B cell (primary cell): ENCODE data around the gene GARS1.

Experiments used
- EZH2 ChIP-seq: IDR thresholded peaks from 2 replicates; pipeline ENCODE4 v1.6.1; 2012; ENCODE audit warnings: borderline replicate concordance, low read depth, mild to moderate bottlenecking, moderate library complexity, low read length; ENCODE audit not compliant: insufficient read depth, poor library complexity, severe bottlenecking
- TF ChIP-seq, protein P1 (sequence below): fragments of 200-600 bp; IDR thresholded peaks from one replicate; pipeline ENCODE4 v1.8.0; 2022; ENCODE audit warnings: antibody characterized with exemption, mild to moderate bottlenecking

DNA sequence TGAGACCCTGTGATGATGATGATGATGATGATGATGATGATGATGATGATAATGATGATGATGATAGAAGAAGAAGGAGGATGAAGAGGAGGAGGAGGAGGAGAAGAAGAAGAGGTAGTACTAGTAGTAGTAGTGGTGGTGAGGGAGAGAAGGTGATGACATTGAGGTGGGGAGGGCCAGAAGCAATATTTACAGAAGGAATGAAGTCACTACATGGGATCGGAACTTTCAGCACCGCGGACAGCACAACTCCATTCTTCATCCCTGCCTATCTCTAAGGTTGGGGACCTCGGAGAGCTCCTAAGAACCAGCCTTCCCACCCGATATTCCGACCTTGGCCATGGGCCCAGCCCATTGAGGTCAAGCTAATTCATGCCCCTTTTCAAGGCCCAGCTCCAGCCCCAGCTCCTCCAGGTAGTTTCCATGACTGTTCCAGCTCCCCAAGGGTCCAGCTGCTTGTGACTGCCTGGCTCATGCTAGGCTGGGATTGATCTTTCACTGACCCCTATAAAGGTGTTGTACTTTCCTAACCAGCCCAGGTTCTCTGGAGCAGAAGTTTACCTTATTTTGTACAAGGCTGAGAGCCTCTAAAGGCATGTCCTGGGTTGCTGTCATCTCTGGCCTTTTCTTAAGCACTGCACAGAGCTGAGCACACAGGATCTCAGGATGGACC lies 77.3 kb downstream of the GARS1 start:
- TF ChIP-seq, protein P1, sequence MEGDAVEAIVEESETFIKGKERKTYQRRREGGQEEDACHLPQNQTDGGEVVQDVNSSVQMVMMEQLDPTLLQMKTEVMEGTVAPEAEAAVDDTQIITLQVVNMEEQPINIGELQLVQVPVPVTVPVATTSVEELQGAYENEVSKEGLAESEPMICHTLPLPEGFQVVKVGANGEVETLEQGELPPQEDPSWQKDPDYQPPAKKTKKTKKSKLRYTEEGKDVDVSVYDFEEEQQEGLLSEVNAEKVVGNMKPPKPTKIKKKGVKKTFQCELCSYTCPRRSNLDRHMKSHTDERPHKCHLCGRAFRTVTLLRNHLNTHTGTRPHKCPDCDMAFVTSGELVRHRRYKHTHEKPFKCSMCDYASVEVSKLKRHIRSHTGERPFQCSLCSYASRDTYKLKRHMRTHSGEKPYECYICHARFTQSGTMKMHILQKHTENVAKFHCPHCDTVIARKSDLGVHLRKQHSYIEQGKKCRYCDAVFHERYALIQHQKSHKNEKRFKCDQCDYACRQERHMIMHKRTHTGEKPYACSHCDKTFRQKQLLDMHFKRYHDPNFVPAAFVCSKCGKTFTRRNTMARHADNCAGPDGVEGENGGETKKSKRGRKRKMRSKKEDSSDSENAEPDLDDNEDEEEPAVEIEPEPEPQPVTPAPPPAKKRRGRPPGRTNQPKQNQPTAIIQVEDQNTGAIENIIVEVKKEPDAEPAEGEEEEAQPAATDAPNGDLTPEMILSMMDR: no peak
- TF ChIP-seq EZH2: no peak
